ENCODE measurements around the gene GUCY1B1.

Gene GUCY1B1

DNA sequence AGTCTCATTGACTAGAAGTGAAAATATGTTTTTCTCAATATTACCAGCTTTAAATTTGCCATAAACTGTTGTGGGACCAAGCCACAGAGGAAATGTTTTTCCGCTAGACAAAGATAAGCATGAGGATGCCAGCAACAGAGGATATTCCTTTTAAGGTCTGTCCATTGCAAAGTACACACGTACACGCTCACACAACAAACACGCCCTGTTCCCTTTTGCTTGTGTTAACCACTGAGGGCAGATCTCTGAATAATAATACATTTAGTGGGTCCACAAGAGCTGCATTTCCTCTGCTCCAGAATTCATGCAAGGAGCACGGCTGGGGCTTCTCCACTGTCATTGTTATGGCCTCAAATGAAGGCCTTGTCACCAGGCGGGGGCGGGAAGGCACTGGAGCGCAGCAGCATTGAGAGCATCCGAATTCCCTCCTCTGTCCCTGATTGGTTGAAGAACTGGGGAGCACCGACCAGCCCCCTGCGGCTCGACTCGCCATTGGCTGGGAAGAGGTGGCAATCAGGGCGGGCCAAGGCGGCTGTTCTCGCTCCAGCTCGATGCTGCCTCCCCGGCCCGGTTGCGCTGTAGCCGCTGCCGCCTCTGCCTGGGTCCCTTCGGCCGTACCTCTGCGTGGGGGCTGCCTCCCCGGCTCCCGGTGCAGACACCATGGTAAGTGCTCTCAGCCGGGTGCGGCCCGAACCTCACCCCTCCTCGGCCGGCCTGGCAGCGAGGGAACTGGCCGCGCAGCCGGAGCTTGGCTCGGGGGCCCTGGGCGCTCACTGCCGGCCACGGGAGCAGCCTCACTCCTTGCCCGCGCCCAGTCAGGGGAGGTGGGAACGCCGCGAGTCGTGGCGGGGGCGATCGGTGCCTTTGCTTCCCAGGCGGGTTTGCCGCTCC, at the start of gene GUCY1B1:
GUCY1B1 (plus strand) TSS at position 541 of the 891 bp plus-strand sequence; CDS start at position 661, 120 bp downstream.
- peak; percentile 95 for DNase-seq (ENCODE audit: low read depth)

DNA sequence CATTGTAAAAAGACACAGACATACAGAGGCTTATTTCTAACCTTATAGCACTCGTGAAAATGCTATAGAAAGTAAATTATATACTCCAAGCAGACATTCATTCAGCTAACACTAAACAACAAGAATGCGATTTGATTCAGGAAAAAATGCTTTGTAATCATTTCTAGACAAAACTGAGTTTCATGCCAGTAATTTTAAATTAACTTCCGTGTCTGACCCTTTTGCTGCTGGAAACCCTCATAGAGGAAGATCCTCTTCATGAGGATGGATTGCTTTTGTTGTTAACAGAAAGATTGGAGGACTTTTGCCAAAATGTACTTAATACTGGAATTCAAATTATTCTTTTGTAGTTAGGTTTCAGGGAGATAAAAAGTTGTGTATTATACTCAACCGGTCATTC, 48.9 kb upstream of the GUCY1B1 start:
- no peak for DNase-seq (ENCODE audit: low read depth)

DNA sequence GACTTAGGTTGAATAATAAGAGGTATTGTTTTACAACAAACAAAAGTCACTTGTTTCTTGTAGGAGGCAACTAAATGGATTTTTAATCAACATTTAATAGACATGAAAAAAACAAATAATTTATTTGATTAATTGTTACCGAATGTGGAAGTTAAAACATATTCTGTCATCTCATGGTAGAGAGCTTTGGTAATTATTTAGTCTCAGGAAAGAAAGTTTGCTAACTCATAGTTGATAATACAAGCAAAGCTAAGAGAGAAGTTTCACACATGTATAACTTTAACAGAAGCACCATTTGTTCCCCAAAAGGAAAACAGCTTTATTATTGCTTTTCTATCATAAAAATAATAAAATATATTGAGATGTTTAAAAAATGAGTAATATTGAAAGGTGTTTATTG, 47.3 kb upstream of the GUCY1B1 start:
- no peak for DNase-seq (ENCODE audit: low read depth)

DNA sequence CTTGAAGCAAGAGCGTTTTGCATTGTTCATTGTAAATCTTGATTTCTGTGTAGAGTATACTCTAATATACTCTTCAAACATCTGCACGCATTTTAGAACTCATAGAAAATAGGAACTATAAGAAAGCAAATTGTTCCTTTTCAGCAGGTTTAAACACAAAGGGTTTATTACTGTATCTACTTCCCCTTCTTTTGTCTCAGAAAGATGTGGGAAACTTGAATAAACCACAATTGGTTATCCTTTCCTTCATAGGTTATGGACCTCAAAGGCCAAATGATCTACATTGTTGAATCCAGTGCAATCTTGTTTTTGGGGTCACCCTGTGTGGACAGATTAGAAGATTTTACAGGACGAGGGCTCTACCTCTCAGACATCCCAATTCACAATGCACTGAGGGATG, 46.0 kb upstream of the GUCY1B1 start:
- DNase-seq (ENCODE audit: low read depth): no peak

DNA sequence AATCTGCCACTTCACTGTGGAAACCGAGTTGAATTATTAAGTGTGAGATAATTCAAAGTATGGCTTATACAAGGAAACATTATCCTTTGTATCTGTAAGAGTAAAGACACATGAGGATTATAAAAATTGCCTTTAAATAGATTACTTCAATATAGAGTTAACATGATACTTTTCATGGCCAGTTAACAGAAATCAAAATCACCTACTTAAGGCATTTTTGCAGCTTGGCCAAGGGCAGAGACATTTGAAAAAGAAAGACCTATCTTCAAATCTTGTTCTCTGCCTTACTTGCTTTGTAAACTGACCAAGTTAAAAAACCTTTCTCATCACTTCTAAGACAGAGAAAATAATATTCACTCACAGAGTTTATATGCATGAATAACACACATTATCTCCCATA, 44.9 kb upstream of the GUCY1B1 start:
- no peak for DNase-seq (ENCODE audit: low read depth)

DNA sequence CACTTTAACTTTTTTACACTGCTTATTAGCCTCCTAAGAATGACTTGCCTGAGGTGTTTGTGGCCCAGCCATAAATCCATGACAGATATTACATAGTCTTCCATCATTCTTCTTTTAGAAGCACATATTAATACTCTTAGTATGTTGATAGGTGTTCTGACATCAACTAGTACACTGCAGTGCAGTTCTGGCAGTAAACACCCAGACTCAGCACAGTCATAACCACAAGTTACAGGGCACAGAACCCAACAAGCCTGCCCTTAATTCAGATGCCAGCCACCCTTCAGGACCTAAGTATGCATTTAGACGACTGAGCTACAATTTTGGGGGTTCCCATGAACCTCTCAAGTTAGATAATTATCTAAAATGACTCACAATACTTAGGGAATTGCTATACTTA, 36.5 kb upstream of the GUCY1B1 start:
- no peak for DNase-seq (ENCODE audit: low read depth)

DNA sequence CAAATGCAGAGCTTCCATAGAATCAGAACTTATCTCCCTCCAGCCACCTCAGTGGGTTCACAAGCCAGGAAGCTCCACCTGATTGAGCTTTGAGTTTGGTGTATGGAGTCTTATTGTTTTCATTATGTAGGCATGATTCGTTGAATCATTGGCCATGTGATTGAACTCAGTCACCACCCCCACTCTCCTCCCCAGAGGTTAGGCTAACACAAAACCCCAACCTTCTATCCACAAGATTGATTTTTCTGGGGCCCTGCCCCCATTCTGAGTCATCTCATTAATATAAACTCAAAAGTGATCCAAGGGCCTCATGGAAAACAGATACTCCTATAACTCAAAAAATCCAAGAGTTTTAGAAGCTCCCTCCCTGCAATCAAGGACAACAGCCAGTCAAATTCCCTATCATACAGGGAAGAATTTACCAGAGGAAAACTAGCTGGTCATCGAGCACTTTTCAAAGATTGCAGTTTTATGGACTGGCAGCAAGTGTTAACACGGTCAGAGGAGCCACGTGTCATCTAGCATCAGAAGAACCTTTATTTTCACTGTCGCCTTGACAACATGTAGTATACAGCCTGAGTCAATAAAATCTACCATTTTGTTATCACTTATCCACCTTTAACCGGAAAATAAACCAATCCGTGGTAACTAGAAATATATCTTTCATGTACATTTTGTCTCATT, 35.9 kb upstream of the GUCY1B1 start:
- DNase-seq (ENCODE audit: low read depth): peak; percentile 45

DNA sequence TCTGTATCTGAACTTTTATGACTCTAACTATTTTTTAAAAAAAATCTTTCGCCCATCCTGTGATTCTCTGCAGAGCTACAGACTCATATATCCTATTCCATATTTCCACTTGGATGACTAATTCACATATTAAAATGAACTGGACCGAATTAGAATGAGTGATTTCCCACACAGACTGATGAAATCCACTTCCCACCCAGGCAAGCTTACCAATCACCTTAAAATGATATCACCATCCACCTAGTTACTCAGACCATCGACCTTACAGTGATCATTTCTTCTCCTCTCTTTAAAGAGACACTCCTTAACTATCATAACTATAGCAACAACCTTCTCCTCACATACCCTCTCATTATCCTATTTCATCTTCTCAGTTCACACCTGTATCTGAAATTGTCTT, 34.1 kb upstream of the GUCY1B1 start:
- DNase-seq (ENCODE audit: low read depth): no peak

DNA sequence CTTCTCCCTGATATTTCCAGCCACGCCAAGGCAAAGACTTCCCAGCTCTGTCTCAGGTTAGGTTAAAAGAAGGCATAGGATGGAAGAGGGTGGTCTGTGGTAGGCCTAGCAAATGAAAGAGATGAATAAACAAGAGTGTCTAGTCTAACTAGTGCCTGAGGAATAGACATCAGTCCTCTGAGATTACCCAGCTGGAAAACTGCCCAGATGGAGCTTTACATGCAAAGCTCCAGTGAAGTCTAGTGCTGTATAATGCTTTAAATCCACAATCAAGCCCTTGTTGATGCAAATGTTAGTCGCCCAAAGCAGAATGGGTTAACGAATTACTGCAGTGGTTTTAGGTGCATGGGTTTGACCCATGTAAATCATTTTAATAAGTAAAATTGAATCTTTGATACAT, 24.8 kb upstream of the GUCY1B1 start:
- DNase-seq (ENCODE audit: low read depth): peak; percentile 12

DNA sequence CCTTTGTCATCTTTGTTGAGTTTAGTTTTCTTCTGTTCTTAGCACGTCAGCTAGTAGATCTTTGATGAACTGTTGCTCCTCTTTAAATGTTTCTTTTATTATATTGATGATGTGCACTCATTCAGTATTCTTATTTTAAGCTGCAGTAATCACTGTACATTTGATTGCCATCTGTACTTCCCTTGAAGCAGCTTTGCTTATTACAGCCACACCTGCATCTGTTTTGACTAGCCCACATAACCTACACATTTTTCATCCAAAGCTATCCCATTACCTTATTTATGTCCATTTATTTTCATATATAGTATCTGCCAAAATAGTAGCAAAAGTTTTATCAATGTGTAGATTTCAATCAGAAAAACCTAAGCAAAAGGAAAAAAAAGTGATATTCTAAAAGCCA, 23.9 kb upstream of the GUCY1B1 start:
- DNase-seq (ENCODE audit: low read depth): no peak

DNA sequence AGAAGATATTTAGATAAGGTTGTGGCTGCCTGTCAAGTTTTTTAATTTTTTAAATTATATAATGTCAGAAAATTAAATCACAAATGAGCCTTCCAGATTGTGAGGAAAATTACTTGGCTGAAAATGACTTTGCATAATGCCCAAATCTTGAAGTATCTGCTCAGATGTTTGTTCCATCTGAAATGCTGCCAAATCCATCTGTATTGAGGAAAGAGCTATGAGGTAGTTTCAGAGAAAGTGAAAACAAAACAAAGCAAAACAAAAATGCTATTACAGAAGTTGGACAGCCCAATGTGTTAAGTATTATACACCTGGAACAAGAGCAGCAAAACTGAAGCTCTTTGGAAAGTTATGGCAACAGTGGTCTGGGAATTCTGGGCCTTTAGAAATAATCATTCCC, 23.3 kb upstream of the GUCY1B1 start:
- peak; percentile 55 for DNase-seq (ENCODE audit: low read depth)

DNA sequence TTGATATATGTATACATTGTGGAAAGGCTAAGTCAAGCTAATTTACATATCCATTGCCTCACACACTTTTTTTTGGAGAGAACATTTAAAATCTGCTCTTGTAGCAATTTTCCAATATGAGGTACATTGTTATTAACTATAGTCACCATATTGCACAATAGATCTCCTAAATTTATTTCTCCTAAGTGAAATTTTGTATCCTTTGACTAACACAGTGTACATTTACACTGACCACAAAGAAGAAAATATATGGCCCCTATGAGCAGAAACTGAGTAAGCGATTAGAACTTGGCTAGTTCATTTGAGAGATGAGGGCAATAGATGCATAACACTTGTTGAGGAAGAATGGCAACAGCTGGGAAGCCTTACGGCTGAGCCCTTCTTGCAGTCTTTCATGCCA, 20.3 kb upstream of the GUCY1B1 start:
- DNase-seq (ENCODE audit: low read depth): peak; percentile 91

DNA sequence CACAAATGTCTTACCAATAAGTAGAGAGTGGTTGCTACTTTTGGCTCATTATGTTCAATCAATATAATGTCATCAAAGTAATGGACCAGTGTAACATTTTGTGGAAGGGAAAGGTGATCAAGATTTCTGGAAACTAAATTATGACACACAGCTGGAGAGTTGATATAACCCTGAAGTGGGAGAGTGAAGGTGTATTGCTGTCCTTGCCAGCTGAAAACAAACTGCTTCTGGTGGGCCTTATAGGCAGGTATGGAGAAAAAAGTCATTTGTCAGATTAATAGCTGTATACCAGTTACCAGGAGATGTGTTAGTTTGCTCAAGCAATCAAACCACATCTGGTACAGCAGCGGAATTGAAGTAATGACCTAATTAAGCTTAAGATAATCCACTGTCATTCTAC, 17.3 kb upstream of the GUCY1B1 start:
- no peak for DNase-seq (ENCODE audit: low read depth)

DNA sequence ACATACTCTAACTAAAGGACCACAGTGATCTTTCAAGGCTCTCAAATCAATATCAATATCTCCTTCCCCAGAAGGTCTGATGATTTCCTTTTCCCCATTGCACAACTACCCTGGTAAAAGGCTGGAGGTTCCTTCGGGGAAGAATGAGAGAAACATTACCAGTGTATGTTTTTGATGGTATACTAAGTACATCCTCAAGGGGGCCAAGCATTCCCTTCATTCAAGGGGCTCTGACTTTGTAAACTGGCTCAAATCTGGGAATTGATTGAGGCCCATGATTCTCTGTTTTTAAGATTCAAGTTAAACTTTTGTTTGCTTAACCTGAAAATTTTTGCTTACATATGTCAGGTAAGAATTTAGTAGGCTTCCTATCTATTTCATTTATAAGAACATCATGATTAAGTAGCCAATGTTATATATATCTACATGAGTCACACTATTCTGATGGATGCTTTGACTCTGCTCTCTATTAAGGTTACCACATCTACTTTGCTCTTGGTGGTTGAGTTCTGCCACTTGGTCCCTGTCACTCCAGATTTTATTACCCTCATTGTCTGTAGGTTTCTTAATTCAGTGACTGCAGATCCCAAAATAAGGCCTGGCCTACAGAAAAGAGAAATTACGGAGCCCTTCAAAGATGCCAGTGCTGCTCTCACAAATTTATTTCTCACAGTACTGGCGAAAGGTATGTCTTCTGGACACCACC, 16.4 kb upstream of the GUCY1B1 start:
- no peak for DNase-seq (ENCODE audit: low read depth)

DNA sequence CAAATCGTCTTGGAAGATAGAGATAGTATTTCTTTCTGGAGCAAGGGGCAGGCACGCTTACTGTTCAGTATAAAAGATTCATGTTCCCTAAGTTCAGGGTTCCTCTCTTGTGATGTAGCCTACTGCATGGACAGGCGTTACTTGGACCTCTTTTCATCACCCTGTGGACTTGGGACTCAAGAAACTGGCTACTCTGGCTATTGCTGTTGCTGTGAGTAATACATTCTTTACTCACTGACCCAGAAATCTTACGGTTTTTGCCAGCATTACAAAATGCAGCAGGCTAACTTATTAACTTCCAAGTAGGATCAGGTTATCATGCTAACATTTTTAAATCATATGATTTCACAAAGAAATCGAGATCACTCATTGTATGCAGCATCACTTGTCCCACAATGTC, 12.8 kb upstream of the GUCY1B1 start:
- peak; percentile 88 for DNase-seq (ENCODE audit: low read depth)

DNA sequence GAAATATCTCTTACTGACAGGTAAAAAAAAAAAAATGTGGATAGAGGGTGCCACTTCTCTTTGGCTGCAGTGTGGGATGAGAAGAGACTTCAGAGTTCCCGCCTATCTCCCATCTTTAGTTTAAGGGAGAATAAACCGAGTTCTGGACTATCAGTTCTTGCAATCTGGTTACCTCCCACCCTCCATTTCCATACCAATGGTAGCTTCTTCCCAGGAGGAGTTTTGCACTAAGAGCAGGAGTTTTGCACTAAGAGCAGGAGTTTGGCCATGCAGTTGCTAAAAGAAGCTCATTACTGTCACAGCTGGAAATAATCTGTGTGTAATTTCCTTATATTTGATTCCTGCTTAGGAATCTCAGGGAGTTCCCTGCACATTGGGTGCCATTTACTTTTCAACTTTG, 10.8 kb upstream of the GUCY1B1 start:
- DNase-seq (ENCODE audit: low read depth): no peak

DNA sequence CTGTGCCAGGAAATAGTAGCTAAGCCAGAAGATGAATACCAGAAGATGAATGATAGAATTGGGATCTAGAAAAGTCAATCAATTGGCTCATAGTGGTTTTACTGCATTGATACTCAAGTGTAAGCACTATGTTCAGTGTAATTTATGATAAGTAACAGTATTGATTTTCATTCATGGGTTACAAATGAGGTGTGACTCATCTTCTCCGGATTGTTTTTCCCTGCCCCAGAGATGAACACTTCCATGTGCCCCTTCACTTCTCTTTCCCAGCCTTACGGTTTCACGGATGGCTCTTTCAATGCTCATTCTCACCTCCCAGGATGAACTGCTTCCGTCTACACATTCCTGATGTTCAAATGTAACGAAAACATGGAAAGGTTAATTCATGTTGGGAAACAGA, 9.8 kb upstream of the GUCY1B1 start:
- DNase-seq (ENCODE audit: low read depth): no peak

DNA sequence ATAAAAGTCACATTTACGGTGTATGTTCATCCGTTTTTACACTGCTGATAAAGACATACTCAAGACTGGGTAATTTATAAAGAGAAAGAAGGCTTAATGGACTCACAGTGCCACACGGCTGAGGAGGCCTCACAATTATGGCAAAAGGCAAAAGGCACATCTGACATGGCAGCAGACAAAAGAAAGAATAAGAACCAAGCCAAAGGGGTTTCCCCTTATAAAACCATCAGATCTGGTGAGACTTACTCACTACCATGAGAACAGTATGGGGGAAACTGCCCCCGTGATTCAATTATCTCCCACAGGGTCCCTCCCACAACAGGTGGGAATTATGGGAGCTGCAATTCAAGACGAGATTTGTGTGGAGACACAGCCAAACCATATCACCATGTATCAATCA, 7.3 kb upstream of the GUCY1B1 start:
- DNase-seq (ENCODE audit: low read depth): no peak

DNA sequence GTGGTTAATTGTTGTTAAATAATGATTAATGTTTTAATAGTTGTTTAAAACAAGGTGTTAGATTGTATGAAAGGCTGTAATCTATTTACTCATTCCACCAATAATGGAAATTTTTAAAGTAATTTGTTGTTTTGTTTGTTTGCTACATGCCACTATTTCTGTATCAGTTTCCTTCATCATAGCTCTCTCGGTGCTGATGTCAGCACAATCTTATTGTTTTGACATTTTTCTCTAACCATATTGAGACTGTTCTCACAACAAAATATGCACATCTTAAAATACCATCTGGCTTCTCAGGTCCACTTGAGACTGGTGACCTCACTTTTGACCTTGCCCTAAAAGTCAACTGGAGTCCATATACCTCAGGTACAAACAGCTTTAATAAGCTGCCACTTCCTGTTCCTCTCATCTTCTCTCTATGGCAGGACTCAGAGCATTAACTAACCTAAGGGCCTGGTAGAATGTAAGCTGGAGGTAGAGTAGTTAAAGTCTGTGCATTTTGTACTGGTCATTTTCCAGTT, 1.0 kb upstream of the GUCY1B1 start:
- DNase-seq (ENCODE audit: low read depth): no peak

DNA sequence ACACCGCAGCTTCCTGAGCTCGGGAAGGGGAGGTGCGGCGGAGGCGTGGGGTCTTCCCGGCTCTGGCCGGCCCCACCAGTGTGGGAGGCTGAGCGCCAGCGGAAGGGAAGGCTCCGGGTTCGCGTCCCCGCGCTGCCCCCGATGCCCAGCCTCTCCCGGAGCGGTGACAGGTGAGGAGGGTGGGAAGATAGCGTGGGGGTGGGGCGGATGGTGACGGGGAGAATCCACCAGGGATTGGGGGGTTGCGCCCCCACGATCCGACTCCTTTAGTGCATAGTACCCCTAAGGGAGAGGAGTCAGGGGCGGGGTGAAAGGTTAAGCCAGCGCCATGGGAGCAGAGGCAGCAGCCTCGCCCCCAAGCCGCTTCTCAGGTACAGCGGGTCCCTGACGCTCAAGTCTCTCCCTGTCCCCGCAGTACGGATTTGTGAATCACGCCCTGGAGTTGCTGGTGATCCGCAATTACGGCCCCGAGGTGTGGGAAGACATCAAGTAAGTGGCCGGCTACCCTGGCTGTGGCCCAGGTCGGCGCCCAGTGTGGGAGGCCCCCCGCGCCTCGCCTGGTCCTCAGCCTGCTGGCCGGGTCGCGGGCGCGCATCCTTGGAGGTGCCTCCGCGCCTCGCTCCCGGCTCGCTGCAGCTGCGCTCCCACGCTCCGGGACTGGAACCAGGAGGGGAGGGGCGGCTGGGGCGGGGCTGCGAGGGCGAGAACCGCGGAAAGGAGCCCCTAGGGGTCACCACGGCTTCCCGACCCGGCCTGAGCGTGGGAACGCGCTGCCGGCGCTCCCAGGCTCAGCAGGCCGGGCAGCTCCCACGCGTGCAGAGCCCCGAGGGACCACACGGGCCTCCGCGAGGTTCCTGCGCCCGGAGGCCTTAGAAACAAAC, 791 bp downstream of the GUCY1B1 start:
- DNase-seq (ENCODE audit: low read depth): peak; percentile 15

DNA sequence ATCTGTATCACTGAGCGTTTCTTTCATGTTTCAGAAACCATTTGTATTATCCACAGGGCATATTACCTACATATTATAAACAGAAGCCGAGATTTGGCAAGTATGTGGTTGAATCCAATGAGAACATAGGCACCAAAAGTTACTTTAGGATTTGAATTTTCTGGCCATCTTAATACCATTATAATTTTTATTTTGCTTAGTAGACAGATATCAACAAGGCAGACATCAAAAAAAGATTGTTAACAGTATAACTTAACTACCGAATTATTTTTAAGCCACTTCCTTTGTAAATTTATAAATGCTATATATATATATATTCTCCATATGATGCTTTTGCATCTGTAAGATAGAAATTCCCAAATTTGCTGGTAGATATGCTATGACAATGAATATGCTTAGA, 2.2 kb downstream of the GUCY1B1 start:
- DNase-seq (ENCODE audit: low read depth): no peak

DNA sequence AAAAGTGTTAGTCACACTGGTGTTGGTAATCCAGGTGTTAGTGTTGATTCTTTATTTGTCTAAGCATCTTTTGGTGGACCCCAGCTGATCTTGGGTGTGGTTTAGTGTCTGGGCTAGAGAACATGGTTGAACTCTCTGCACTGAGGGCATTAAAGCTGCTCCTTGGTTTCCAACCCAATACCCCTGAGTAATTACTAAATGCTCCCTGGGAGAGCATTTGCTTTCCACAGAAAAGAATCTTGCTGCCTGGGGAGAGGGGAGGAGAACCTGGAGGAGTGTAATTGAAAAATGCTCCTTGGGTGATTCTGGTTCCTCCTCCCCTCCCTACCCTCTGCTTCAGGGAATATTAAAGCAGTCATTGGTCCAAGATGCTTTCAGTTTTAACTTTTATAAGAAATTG, 3.1 kb downstream of the GUCY1B1 start:
- DNase-seq (ENCODE audit: low read depth): no peak

Data from fibroblast of gingiva (primary cell).